Endothelial cell of umbilical vein (primary cell): Measurements from ENCODE around the gene ZNF625. TPM values are rescaled to one million over a fixed set of nuclear protein-coding genes. Genes with fewer than 3 reads are reported as not detected.

ENCODE experiments used
- polyA plus RNA-seq, 4 experiments: library from polyadenylated mRNA; depleted of rRNA in 3 of 4; stranded (reverse) in 3 of 4; unstranded in 1 of 4; fragments of >200 nt; gene quantifications; 2 replicates each; pipeline versions ENCODE4 v1.2.1 to v1.2.3, GENCODE V29; 2011 to 2012; ENCODE audit warnings: missing spikeins in 1 of 4
- small RNA-seq: library from RNA; depleted of rRNA; stranded (forward); fragments of <200 nt; gene quantifications from one replicate; pipeline ENCODE3, GENCODE V24; 2012; ENCODE audit warnings: low replicate concordance, low read depth; ENCODE audit not compliant: insufficient read depth, insufficient read length
- total RNA-seq: library from RNA; stranded (reverse); gene quantifications from 2 replicates; pipeline ENCODE4 v1.2.3, GENCODE V29; 2021

Gene ZNF625
- total and polyA plus RNA-seq, 2 donors (not counting 3 experiments of a cell fraction or from before 2014, with no cell fraction given) = 0.90 to 6.7 TPM

Small RNA genes lying within 50 kb of the gene (small RNA-seq; reads per million reads assigned to genes)
- gene RNA5SP467 = not detected

Other genes starting within 250 kb of the ZNF625 start
- gene ZNF700, start 231.6 kb downstream of the ZNF625 start, total RNA-seq = 6.9 and 7.9 TPM in 2 replicates
- gene ZNF700, start 231.6 kb downstream of the ZNF625 start, polyA plus RNA-seq = 1.8 and 2.3 TPM in 2 replicates
- gene ZNF763, start 191.7 kb downstream of the ZNF625 start, total RNA-seq = 0.48 and 0.77 TPM in 2 replicates
- 0.17 and 0.22 TPM in 2 replicates for gene ZNF763, start 191.7 kb downstream of the ZNF625 start, polyA plus RNA-seq
- 0.42 and 1.8 TPM in 2 replicates for gene ZNF433, start 121.1 kb downstream of the ZNF625 start, total RNA-seq
- 1.3 and 2.1 TPM in 2 replicates for gene ZNF433, start 121.1 kb downstream of the ZNF625 start, polyA plus RNA-seq
- 0.51 TPM in 1 of 2 replicates, not detected in the other for gene ZNF878, start 103.8 kb downstream of the ZNF625 start, total RNA-seq
- not detected in 2 replicates for gene ZNF878, start 103.8 kb downstream of the ZNF625 start, polyA plus RNA-seq
- 0.90 and 3.8 TPM in 2 replicates for gene ZNF844, start 92.0 kb downstream of the ZNF625 start, total RNA-seq
- gene ZNF844, start 92.0 kb downstream of the ZNF625 start, polyA plus RNA-seq = 0.88 and 0.90 TPM in 2 replicates
- gene ZNF20, start 16.4 kb downstream of the ZNF625 start, total RNA-seq = 0.35 and 0.88 TPM in 2 replicates
- 0.35 and 0.46 TPM in 2 replicates for gene ZNF20, start 16.4 kb downstream of the ZNF625 start, polyA plus RNA-seq
- 3.5 and 4.0 TPM in 2 replicates for gene ZNF136, start 6.4 kb upstream of the ZNF625 start, total RNA-seq
- gene ZNF136, start 6.4 kb upstream of the ZNF625 start, polyA plus RNA-seq = 0.92 TPM in 2 replicates
- gene ZNF44, start 138.1 kb upstream of the ZNF625 start, total RNA-seq = 5.2 and 7.4 TPM in 2 replicates
- gene ZNF44, start 138.1 kb upstream of the ZNF625 start, polyA plus RNA-seq = 2.0 and 2.1 TPM in 2 replicates
- gene ZNF563, start 176.9 kb upstream of the ZNF625 start, total RNA-seq = 0.44 and 1.1 TPM in 2 replicates
- 0.16 and 0.35 TPM in 2 replicates for gene ZNF563, start 176.9 kb upstream of the ZNF625 start, polyA plus RNA-seq
- gene ZNF442, start 208.9 kb upstream of the ZNF625 start, total RNA-seq = 0.39 and 0.93 TPM in 2 replicates
- 0.11 and 0.21 TPM in 2 replicates for gene ZNF442, start 208.9 kb upstream of the ZNF625 start, polyA plus RNA-seq
- gene ZNF799, start 244.5 kb upstream of the ZNF625 start, total RNA-seq = 2.7 and 3.0 TPM in 2 replicates
- 0.64 and 1.0 TPM in 2 replicates for gene ZNF799, start 244.5 kb upstream of the ZNF625 start, polyA plus RNA-seq